Chondrocyte (in vitro differentiated cells): Measurements from ENCODE around the gene ADAMTS16. TPM values are rescaled to one million over a fixed set of nuclear protein-coding genes. Genes with fewer than 3 reads are reported as not detected.

Experiments used
- DNase-seq: peaks from one replicate; pipeline ENCODE4 v3.0.0; 2021; ENCODE audit warnings: mixed read lengths, low spot score
- H3K27ac Mint-ChIP-seq: one replicate; pipeline ENCODE4 v1.8.0; 2021; ENCODE audit warnings: mild to moderate bottlenecking, moderate library complexity, mixed read lengths; ENCODE audit not compliant: unreplicated experiment
- H3K27me3 Mint-ChIP-seq: 2 replicates; pipeline ENCODE4 v1.8.0; 2021; ENCODE audit warnings: low read depth, mixed read lengths
- H3K36me3 Mint-ChIP-seq: 2 replicates; pipeline ENCODE4 v1.8.0; 2021; ENCODE audit warnings: low read depth, mixed read lengths
- H3K4me1 Mint-ChIP-seq: 2 replicates; pipeline ENCODE4 v1.8.0; 2021; ENCODE audit warnings: low read depth, mild to moderate bottlenecking, mixed read lengths
- H3K4me3 Mint-ChIP-seq: one replicate; pipeline ENCODE4 v1.8.0; 2021; ENCODE audit warnings: mild to moderate bottlenecking, moderate library complexity, mixed read lengths; ENCODE audit not compliant: unreplicated experiment
- H3K9me3 Mint-ChIP-seq: 2 replicates; pipeline ENCODE4 v1.8.0; 2021; ENCODE audit warnings: low read depth, mixed read lengths
- CTCF ChIP-seq: fragments of 200-600 bp; sonication (generic); IDR thresholded peaks from 2 replicates; pipeline ENCODE4 v1.5.0; 2021; ENCODE audit warnings: antibody characterized with exemption, mild to moderate bottlenecking, moderate library complexity
- total RNA-seq: library from RNA; stranded (reverse); gene quantifications from 3 replicates; pipeline ENCODE4 v1.2.1, GENCODE V29; 2021

ADAMTS16 gene
- total RNA-seq, 1 donor from 2014 or later = 12.5 TPM

- DNase-seq = no peak
- Mint-ChIP-seq H3K27me3 (peaks cover 23% of the 10 kb centered on the region), H3K36me3 (no peaks in the 10 kb centered on the region), H3K27ac (no peak overlapping the region), H3K9me3 (peaks cover 6% of the 10 kb centered on the region), H3K4me1 (peaks cover 5% of the 10 kb centered on the region), H3K4me3 (no peak overlapping the region)
- no peak for TF ChIP-seq CTCF
These were observed 35.6 kb upstream of the ADAMTS16 start for GRCh38 chr5:5104550-5104949.

DNA sequence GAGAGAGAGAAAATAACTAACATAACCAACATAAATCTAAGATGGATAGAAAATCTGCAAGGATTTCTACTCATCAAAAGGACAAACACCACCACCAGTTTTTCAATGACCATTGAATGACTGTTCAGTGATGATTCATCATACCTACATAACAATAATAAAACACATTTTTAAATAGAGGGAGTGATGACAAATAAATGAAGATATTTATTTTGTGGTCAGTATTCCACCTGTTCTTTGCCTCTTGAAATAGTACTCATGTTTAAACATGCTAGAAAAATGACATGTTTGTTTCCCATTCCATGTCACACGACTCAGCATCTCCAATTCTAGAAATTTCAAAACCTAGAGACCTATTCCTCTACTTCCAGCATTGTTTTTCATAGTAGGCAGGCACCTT, 34.6 kb upstream of the ADAMTS16 start:
- Mint-ChIP-seq H3K4me3 (no peak overlapping the region), H3K27ac (no peak overlapping the region), H3K9me3 (peaks cover 6% of the 10 kb centered on the region), H3K27me3 (peaks cover 23% of the 10 kb centered on the region), H3K36me3 (no peaks in the 10 kb centered on the region), H3K4me1 (peaks cover 5% of the 10 kb centered on the region)
- DNase-seq = no peak
- no peak for TF ChIP-seq CTCF

GRCh38 chr5:5116956-5117355, 23.2 kb upstream of the ADAMTS16 start:
- Mint-ChIP-seq H3K27ac (no peak overlapping the region), H3K9me3 (peaks cover 36% of the 10 kb centered on the region), H3K27me3 (peaks cover 47% of the 10 kb centered on the region), H3K36me3 (peaks cover 4% of the 10 kb centered on the region), H3K4me3 (no peak overlapping the region), H3K4me1 (no peaks in the 10 kb centered on the region)
- no peak for TF ChIP-seq CTCF
- no peak for DNase-seq

DNA sequence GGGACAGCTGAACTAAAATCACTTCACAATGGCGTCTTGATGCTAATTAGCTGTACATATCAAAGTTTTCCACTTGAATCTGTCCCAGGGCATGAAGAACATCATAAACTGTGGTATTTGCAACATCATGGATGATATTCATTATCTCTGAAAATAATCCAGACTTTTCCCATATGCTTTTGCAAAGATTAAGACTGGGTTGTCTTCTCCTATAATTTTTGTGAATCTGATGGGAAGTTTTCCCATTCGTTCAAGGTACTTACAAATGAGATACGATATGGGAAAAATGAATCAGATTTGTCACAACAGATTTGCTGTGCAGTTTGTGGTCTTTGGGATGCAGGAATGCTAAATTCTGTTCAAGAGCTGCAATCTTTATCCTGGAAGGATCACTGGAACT, 17.4 kb upstream of the ADAMTS16 start:
- Mint-ChIP-seq H3K36me3 (no peaks in the 10 kb centered on the region), H3K9me3 (peaks cover 17% of the 10 kb centered on the region), H3K27ac (no peak overlapping the region), H3K4me1 (peaks cover 4% of the 10 kb centered on the region), H3K4me3 (no peak overlapping the region), H3K27me3 (peaks cover 30% of the 10 kb centered on the region)
- no peak for TF ChIP-seq CTCF
- no peak for DNase-seq

DNA sequence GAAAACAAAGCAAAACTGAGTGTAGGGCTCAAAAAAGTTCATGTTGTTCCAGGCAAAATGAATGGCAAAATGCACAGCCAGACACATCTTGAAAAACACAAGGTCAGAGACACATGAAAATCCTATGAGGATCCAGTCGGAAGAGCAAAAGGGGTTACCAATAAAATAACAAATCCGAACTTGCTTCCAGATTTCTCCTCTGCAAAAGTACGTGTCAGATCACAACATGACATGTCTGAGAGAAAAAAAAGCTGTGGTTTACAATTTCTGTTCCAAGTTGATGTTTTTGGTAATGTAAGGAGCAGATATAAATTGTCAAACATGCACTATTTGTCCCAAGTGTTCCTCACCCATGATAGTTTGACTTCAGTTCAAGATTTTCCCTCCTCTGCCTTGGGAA, 15.9 kb upstream of the ADAMTS16 start:
- Mint-ChIP-seq H3K9me3 (peaks cover 4% of the 10 kb centered on the region), H3K4me1 (peaks cover 4% of the 10 kb centered on the region), H3K36me3 (no peaks in the 10 kb centered on the region), H3K4me3 (no peak overlapping the region), H3K27me3 (peaks cover 22% of the 10 kb centered on the region), H3K27ac (no peak overlapping the region)
- no peak for DNase-seq
- TF ChIP-seq CTCF = no peak
